Right atrium auricular region (tissue), 2 donors: Measurements from ENCODE around the gene PRKAG2. TPM values are rescaled to one million over a fixed set of nuclear protein-coding genes. Genes with fewer than 3 reads are reported as not detected.

Experiments
- DNase-seq: peaks from one replicate; pipeline ENCODE4 v3.0.0-alpha.2; 2019; ENCODE audit warnings: low spot score
- H3K27ac ChIP-seq, 2 donors: fragments of 200-600 bp; sonication (generic); 1 replicate in 1 of 2; 2 replicates in 1 of 2; pipeline ENCODE4 v1.5.1; 2016 to 2019
- H3K27me3 ChIP-seq, 2 donors: fragments of 200-600 bp; sonication (generic); one replicate each; pipeline versions ENCODE4 v1.5.1 to v1.6.0; 2017 to 2019
- H3K36me3 ChIP-seq: fragments of 200-600 bp; sonication (generic); one replicate; pipeline ENCODE4 v1.5.1; 2016
- H3K4me1 ChIP-seq, 2 donors: fragments of 200-600 bp; sonication (generic); one replicate each; pipeline versions ENCODE4 v1.5.1 to v1.6.0; 2017 to 2019
- H3K4me3 ChIP-seq, 2 donors: fragments of 200-600 bp; sonication (generic); 1 replicate in 1 of 2; 2 replicates in 1 of 2; pipeline ENCODE4 v1.5.1; 2017 to 2019; ENCODE audit warnings: mild to moderate bottlenecking in 1 of 2, moderate library complexity in 1 of 2
- H3K9me3 ChIP-seq, 2 donors: fragments of 200-600 bp; sonication (generic); one replicate each; pipeline ENCODE4 v1.5.1; 2019
- CTCF ChIP-seq, 2 donors: fragments of 200-600 bp; sonication (generic); IDR thresholded peaks; one replicate each; pipeline ENCODE4 v1.5.1; 2019; ENCODE audit warnings: antibody characterized with exemption in 2 of 2
- total RNA-seq, 2 donors: library from RNA; depleted of rRNA; stranded (reverse); fragments of >200 nt; gene quantifications; one replicate each; pipeline ENCODE4 v1.1.0, GENCODE V29; 2016

The PRKAG2 gene
- total RNA-seq, 2 donors from 2014 or later: 133 to 177 TPM

- no peaks in the 10 kb centered on the region for H3K27me3 ChIP-seq
- no peaks in the 10 kb centered on the region for H3K36me3 ChIP-seq
- TF ChIP-seq CTCF (IDR thresholded peaks at IDR 0.05): no peak
- DNase-seq: no peak
- H3K9me3 ChIP-seq: no peaks in the 10 kb centered on the region
- peaks cover 0 to 43% of the 10 kb centered on the region in 2 donors for H3K4me1 ChIP-seq
- peak overlapping the region; percentile 66 to 83 for H3K27ac ChIP-seq
- no peak overlapping the region for H3K4me3 ChIP-seq
Measured at GRCh38 chr7:151742713-151743480, 134.0 kb downstream of the PRKAG2 start.

DNA sequence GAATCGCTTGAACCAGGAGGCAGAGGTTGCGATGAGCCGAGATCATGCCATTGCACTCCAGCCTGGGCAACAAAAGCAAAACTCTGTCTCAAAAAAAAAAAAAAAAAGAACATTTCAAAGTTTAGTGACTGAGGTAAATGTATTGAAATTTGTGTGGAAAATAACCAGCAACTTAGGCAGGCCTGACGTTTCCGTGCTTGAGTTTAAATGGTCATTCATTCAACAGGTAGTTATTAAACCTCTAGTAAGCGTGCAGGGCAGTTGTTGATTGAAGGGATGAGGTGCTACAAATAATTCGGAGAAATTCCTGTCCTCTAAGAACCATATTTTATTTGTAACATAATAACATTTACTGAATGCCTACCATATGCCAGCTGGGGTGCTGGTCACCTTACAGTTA is 135.3 kb downstream of the PRKAG2 start:
- Histone ChIP-seq H3K27ac (no peak overlapping the region), H3K36me3 (no peaks in the 10 kb centered on the region), H3K4me1 (peaks cover 0 to 47% of the 10 kb centered on the region in 2 donors), H3K27me3 (no peaks in the 10 kb centered on the region), H3K4me3 (no peak overlapping the region), H3K9me3 (no peaks in the 10 kb centered on the region)
- DNase-seq: no peak
- TF ChIP-seq CTCF (IDR thresholded peaks at IDR 0.05): no peak

DNA sequence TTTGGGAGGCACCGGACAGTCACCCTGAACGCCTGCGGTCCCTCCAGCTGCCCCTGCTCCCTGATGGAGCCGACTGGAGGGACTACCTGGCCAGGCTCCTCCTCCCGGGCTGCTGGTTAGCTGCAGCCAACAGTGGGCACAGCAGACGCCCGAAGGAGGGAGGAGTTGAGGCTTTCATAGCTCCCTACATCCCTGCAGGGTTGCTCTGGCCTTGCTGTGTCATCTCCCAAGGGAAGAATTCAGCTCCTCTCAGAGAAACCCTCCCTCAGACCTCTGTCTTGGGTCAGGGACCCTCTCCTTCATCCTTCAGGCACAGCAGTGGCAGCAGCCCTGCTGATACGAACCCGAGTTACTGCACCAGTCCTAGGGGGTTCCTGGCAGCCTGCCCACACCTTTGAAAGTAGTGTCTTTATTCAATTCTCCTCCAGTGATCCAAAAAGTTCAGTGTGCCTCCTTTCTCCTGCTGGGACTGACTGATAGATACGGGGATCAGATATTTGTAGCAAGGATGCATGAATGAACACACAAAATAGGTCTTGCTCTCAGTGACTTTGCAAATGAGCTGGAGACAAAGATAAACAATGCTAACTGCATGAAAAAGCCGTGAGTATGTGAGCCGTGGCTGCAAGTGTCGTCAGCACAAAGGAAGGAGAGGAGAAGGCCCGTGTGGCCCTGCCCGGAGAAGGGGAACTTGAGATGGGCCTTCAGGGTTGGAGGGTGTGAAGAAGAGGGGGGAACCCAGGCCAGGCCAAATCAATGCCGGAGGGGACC is 136.6 kb downstream of the PRKAG2 start:
- Histone ChIP-seq H3K9me3 (no peaks in the 10 kb centered on the region), H3K27me3 (no peaks in the 10 kb centered on the region), H3K27ac (no peak overlapping the region), H3K4me1 (peaks cover 0 to 45% of the 10 kb centered on the region in 2 donors), H3K36me3 (no peaks in the 10 kb centered on the region), H3K4me3 (no peak overlapping the region)
- no peak for DNase-seq
- TF ChIP-seq CTCF (IDR thresholded peaks at IDR 0.05): no peak

DNA sequence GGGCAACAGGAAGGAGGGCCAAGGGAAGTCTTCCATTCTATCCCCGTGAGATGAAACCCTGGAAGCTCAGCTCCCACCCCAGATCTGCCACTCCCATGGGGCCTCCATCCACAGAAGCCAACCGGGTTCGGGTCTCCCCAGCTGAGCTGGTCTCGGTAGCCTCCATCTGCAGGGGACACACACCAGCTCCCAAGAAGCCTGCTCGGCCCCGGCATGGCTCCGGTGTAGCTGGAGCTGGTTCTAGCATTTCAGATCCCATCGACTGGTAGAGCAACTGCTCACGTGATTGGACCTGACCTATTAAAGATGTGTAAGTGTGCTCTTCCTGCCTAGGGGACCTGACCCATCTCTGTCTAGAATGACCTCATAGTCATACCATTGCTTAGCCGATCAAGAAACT is 138.0 kb downstream of the PRKAG2 start:
- no peak for DNase-seq
- no peak for TF ChIP-seq CTCF (IDR thresholded peaks at IDR 0.05)
- no peaks in the 10 kb centered on the region for H3K9me3 ChIP-seq
- no peaks in the 10 kb centered on the region for H3K27me3 ChIP-seq
- peaks cover 0 to 33% of the 10 kb centered on the region in 2 donors for H3K4me1 ChIP-seq
- H3K4me3 ChIP-seq: no peak overlapping the region
- H3K36me3 ChIP-seq: no peaks in the 10 kb centered on the region
- H3K27ac ChIP-seq: no peak overlapping the region

DNA sequence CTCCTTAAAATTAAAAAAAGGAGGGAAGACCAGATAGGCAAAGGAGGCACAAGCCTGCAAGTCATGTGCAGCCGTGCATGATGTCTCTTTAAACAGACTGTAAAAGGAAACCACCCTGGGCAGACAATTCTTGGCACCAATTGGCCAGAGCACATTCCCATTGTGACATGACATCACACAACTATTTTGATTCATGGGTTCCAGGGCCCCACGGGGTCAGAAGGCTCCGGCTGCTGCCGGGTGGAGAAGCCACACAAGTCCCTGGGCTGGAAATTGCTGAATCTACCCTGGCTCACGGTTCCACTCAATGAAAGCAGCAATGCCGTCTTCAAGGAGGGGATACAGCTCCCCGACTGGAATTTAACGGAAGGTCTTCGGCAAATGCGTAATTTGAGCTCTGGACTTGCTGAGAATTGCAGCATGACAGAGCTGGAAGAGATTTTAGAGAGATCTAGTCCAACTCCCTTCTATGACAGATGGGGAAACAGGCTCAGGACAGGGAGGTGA is 140.5 kb downstream of the PRKAG2 start:
- Histone ChIP-seq H3K27me3 (no peaks in the 10 kb centered on the region), H3K4me3 (peak overlapping the region; percentile 51 to 56), H3K36me3 (no peaks in the 10 kb centered on the region), H3K9me3 (no peaks in the 10 kb centered on the region), H3K27ac (peak overlapping the region; percentile 87 to 91), H3K4me1 (peaks cover 0 to 18% of the 10 kb centered on the region in 2 donors)
- TF ChIP-seq CTCF (IDR thresholded peaks at IDR 0.05): peak in 1 of 2 donors; percentile 30
- DNase-seq: peak; percentile 91
